Progenitor cell of endocrine pancreas (in vitro differentiated cells): ENCODE measurements around the gene SPEF1. TPM values are rescaled to one million over a fixed set of nuclear protein-coding genes. Genes with fewer than 3 reads are reported as not detected.

Experiments
- DNase-seq: peaks from one replicate; pipeline ENCODE4 v3.0.0; 2021; ENCODE audit warnings: low spot score; ENCODE audit not compliant: unreplicated experiment
- H3K27ac Mint-ChIP-seq: 2 replicates; pipeline ENCODE4 v1.8.0; 2021; ENCODE audit warnings: mild to moderate bottlenecking, moderate library complexity, mixed read lengths
- H3K27me3 Mint-ChIP-seq: 2 replicates; pipeline ENCODE4 v1.8.0; 2021; ENCODE audit warnings: mixed read lengths
- H3K36me3 Mint-ChIP-seq: 2 replicates; pipeline ENCODE4 v1.8.0; 2022; ENCODE audit warnings: mixed read lengths; ENCODE audit not compliant: insufficient read depth
- H3K4me1 Mint-ChIP-seq: 2 replicates; pipeline ENCODE4 v1.8.0; 2021; ENCODE audit warnings: low read depth, mixed read lengths
- H3K4me3 Mint-ChIP-seq: 2 replicates; pipeline ENCODE4 v1.8.0; 2021; ENCODE audit warnings: low read depth, mild to moderate bottlenecking, moderate library complexity, mixed read lengths
- H3K9me3 Mint-ChIP-seq: 2 replicates; pipeline ENCODE4 v1.8.0; 2021; ENCODE audit warnings: low read depth, mixed read lengths
- total RNA-seq: library from RNA; stranded (reverse); gene quantifications from 2 replicates; pipeline ENCODE4 v1.2.1, GENCODE V29; 2021
- TF ChIP-seq, protein P1 (sequence below): fragments of 200-600 bp; sonication (generic); IDR thresholded peaks from one replicate; pipeline ENCODE4 v1.5.0; 2021; ENCODE audit warnings: antibody characterized with exemption, mild to moderate bottlenecking; ENCODE audit not compliant: unreplicated experiment

The SPEF1 gene
- total RNA-seq, 1 donor from 2014 or later, result 1.9 TPM

DNA sequence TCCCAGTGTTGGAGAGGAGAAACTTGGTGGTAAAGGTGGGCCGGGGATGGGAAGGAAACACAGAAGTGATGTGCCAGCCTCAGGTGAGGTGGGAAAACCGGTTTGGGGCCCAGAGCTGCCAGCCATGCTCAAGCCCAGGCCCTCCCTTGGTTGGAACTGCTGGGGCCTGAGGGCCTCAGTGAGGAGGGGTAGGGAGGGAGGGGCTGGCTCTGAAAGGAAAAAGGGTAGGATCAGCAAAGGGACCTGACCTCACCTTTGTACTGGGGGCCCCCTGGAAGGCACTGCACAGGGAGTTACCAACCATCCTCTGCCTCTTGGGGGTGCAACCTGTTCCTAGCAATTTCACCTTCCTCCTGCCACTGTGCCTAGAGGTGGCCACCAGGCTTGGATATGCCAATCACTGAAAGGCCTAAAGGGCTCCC is 1.8 kb upstream of the SPEF1 start:
- Mint-ChIP-seq H3K27ac (peak overlapping the region; percentile 62), H3K9me3 (no peaks in the 10 kb centered on the region), H3K4me1 (peaks cover 22% of the 10 kb centered on the region), H3K27me3 (peaks cover 13% of the 10 kb centered on the region), H3K36me3 (peaks cover 4% of the 10 kb centered on the region), H3K4me3 (no peak overlapping the region)
- no peak for DNase-seq
- TF ChIP-seq, protein P1, sequence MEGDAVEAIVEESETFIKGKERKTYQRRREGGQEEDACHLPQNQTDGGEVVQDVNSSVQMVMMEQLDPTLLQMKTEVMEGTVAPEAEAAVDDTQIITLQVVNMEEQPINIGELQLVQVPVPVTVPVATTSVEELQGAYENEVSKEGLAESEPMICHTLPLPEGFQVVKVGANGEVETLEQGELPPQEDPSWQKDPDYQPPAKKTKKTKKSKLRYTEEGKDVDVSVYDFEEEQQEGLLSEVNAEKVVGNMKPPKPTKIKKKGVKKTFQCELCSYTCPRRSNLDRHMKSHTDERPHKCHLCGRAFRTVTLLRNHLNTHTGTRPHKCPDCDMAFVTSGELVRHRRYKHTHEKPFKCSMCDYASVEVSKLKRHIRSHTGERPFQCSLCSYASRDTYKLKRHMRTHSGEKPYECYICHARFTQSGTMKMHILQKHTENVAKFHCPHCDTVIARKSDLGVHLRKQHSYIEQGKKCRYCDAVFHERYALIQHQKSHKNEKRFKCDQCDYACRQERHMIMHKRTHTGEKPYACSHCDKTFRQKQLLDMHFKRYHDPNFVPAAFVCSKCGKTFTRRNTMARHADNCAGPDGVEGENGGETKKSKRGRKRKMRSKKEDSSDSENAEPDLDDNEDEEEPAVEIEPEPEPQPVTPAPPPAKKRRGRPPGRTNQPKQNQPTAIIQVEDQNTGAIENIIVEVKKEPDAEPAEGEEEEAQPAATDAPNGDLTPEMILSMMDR, result no peak

DNA sequence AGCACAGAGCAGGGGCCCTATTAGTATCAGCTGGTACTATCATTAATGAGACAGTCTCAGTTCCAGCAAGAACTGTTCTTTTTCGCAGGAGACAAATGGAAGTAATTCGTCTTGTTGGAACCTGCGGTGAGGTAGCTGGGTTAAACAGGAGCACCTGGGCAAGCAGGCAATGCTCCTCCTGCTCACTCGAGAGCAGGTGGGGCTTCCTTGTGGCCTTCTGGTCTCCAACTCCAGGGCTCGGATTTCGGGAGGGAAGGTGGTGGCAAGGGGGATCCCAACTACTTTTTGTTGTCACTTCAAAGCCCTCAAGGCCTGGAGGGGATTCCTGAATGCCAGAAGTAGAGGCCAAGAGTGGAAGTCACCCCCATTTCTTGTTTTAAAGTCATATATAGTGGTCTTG is 1.3 kb upstream of the SPEF1 start:
- Mint-ChIP-seq H3K36me3 (peaks cover 4% of the 10 kb centered on the region), H3K27me3 (peaks cover 13% of the 10 kb centered on the region), H3K9me3 (no peaks in the 10 kb centered on the region), H3K27ac (peak overlapping the region; percentile 62), H3K4me1 (peaks cover 22% of the 10 kb centered on the region), H3K4me3 (no peak overlapping the region)
- TF ChIP-seq, protein P1, result no peak
- DNase-seq, result no peak

DNA sequence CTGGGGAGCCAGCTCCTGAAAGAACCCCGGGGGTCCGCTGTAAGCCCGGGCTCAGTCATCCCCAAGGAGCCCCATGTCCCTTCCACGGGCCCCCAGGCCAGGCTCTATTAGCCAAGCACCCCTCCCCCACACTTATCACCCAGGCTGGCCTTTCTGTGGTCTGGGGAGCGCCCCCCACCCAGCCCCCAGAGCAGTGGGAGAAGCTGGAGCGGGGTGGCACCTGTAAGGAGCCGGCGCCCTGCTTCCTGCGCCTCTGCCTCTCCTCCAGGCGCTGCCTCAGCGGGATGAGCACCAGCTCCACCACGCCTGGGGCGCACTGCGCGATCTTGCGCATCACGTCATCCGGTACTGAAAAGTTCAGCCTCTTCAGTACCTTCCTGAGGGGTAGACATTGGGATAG is 2.3 kb downstream of the SPEF1 start:
- Mint-ChIP-seq H3K27me3 (peaks cover 32% of the 10 kb centered on the region), H3K9me3 (no peaks in the 10 kb centered on the region), H3K36me3 (peaks cover 1% of the 10 kb centered on the region), H3K27ac (no peak overlapping the region), H3K4me1 (peaks cover 19% of the 10 kb centered on the region), H3K4me3 (no peak overlapping the region)
- DNase-seq, result no peak
- TF ChIP-seq, protein P1, result no peak

DNA sequence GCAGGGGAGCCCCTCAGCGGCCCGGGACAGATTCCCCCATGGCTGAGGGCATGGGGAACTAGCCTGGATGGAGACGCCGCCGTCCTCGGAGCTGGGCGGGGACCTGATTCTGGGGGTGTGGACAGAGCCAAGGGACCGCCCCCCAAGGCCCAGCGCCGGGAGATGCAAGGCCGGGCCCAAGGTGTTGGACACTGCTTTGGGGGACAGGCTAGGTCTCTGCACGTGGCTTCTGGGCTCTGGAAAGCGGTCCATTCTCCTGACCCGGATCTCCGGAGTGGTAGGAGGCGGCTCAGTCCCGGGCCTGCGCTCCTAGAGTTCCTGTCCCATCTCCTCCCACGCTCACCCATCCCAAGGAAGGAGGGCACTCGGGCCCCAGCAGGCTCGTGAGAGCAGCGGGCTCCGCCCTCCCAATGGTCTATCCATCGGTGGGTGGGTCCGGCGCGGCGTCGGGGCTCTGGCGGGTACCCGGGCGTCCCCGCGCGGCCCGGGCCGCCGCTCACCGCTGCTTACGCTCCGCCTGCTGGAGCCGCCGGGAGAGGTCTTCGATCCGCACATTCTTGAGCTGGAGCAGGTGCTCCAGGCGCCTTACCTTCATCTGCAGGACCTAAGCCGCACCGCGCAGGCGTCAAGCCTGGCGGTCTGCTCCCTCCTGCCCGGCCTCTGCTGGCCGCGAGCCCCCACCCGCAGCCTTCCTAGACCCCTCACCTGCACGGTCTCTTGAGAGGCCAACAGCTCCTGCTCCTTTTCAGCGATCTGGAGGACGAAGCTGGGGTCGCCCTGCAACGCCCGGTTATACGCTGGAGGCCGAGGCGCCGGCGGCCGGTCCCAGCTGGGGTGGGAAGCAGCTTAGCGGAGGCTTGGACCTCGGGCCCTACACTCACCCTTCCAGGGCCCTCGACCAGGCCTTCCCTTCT is 3.3 kb downstream of the SPEF1 start:
- DNase-seq, result peak; percentile 64
- no peak overlapping the region for H3K27ac Mint-ChIP-seq
- peaks cover 14% of the 10 kb centered on the region for H3K4me1 Mint-ChIP-seq
- TF ChIP-seq, protein P1, result no peak
- peaks cover 35% of the 10 kb centered on the region for H3K27me3 Mint-ChIP-seq
- H3K9me3 Mint-ChIP-seq, result no peaks in the 10 kb centered on the region
- no peaks in the 10 kb centered on the region for H3K36me3 Mint-ChIP-seq
- H3K4me3 Mint-ChIP-seq, result peak overlapping the region; percentile 63

DNA sequence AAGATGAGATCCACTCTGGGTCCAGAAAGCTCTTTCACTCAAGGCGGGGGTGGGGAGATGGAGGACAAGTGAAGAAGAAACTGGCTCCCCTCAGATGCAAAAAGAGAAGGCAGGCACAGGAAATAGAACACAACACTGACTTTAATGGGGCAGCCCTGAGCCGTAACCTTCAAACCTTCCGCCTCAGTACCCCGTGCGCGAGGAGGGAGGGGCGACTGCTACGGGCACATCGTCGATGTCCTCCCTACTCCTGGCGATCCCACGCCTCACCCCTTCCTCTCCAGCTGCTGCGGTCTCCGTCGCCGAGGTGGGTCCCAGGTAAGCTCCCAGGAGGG is 3.9 kb downstream of the SPEF1 start:
- TF ChIP-seq, protein P1, result no peak
- Mint-ChIP-seq H3K4me1 (peaks cover 12% of the 10 kb centered on the region), H3K27ac (no peak overlapping the region), H3K4me3 (peak overlapping the region; percentile 63), H3K27me3 (peaks cover 37% of the 10 kb centered on the region), H3K9me3 (no peaks in the 10 kb centered on the region), H3K36me3 (no peaks in the 10 kb centered on the region)
- no peak for DNase-seq
